DND-41 (cell line): ENCODE measurements around the gene DNAJA3.

Source experiments
- ATAC-seq: fragments of 200-7000 bp; cut with Tn5 transposase; 3 replicates; pipeline ENCODE4 v1.9.1; 2021; ENCODE audit warnings: low read depth; ENCODE audit not compliant: insufficient read depth
- DNase-seq: peaks from one replicate; pipeline ENCODE4 v3.0.0-alpha.2; 2020
- H2AFZ ChIP-seq: 2 replicates; pipeline ENCODE4 v1.6.0; 2012; ENCODE audit warnings: low read depth, low read length
- H3K27ac ChIP-seq: 2 replicates; pipeline ENCODE4 v1.5.1; 2012; ENCODE audit warnings: low read length, inconsistent platforms
- H3K27me3 ChIP-seq: fragments of 200-600 bp; sonication (generic); 2 replicates; pipeline ENCODE4 v1.6.0; 2012; ENCODE audit warnings: low read length, mild to moderate bottlenecking, inconsistent platforms; ENCODE audit not compliant: insufficient read depth, poor library complexity
- H3K36me3 ChIP-seq: 2 replicates; pipeline ENCODE4 v1.5.1; 2012; ENCODE audit warnings: low read length, inconsistent platforms; ENCODE audit not compliant: insufficient read depth
- H3K4me1 ChIP-seq: 2 replicates; pipeline ENCODE4 v1.5.1; 2012; ENCODE audit warnings: mild to moderate bottlenecking, low read length; ENCODE audit not compliant: insufficient read depth
- H3K4me2 ChIP-seq: 2 replicates; pipeline ENCODE4 v1.6.0; 2012; ENCODE audit warnings: mild to moderate bottlenecking, moderate library complexity, low read length, inconsistent platforms; ENCODE audit not compliant: insufficient read depth
- H3K4me3 ChIP-seq, 2 experiments: fragments of 200-600 bp in 1 of 2; shearing (Covaris generic) in 1 of 2; 2 replicates each; pipeline ENCODE4 v1.5.1; 2012 to 2016; ENCODE audit warnings: inconsistent platforms in 2 of 2, low read length in 2 of 2, mild to moderate bottlenecking in 2 of 2, low read depth in 1 of 2, moderate library complexity in 1 of 2
- H3K79me2 ChIP-seq: 2 replicates; pipeline ENCODE4 v1.6.0; 2012; ENCODE audit warnings: low read length, inconsistent platforms; ENCODE audit not compliant: insufficient read depth
- H3K9ac ChIP-seq: 2 replicates; pipeline ENCODE4 v1.6.0; 2012; ENCODE audit warnings: low read depth, mild to moderate bottlenecking, inconsistent platforms, low read length, moderate library complexity
- H3K9me3 ChIP-seq: 2 replicates; pipeline ENCODE4 v1.5.1; 2012; ENCODE audit warnings: low read length, moderate library complexity, mild to moderate bottlenecking, inconsistent platforms; ENCODE audit not compliant: insufficient read depth, severe bottlenecking
- H4K20me1 ChIP-seq: 2 replicates; pipeline ENCODE4 v1.6.0; 2012; ENCODE audit warnings: low read length; ENCODE audit not compliant: insufficient read depth
- CTCF ChIP-seq: IDR thresholded peaks from 2 replicates; pipeline ENCODE4 v1.5.1; 2012; ENCODE audit warnings: borderline replicate concordance, low read length, moderate library complexity, mild to moderate bottlenecking; ENCODE audit not compliant: poor library complexity, severe bottlenecking; ENCODE audit errors: extremely low read depth
- EZH2 ChIP-seq: IDR thresholded peaks from 3 replicates; pipeline ENCODE4 v1.6.1; 2012; ENCODE audit warnings: borderline replicate concordance, low read depth, mild to moderate bottlenecking, moderate library complexity, low read length, inconsistent platforms; ENCODE audit not compliant: severe bottlenecking

Gene DNAJA3

GRCh38 chr16:4386951-4387565, 38.6 kb upstream of the DNAJA3 start:
- Histone ChIP-seq H3K27ac (no peak overlapping the region), H3K4me2 (no peak overlapping the region), H3K4me3 (no peak overlapping the region), H3K27me3 (no peaks in the 10 kb centered on the region), H3K79me2 (no peaks in the 10 kb centered on the region), H4K20me1 (peaks cover 33% of the 10 kb centered on the region), H3K4me1 (no peaks in the 10 kb centered on the region), H3K9me3 (no peaks in the 10 kb centered on the region), H3K9ac (no peak overlapping the region), H3K36me3 (peaks cover 77% of the 10 kb centered on the region), H2AFZ (no peak overlapping the region)
- DNase-seq (no peak), ATAC-seq (no peak)
- TF ChIP-seq CTCF, result no peak
- no peak for TF ChIP-seq EZH2

- H3K9me3 ChIP-seq, result no peaks in the 10 kb centered on the region
- H3K27me3 ChIP-seq, result no peaks in the 10 kb centered on the region
- H3K27ac ChIP-seq, result no peak overlapping the region
- no peaks in the 10 kb centered on the region for H3K4me1 ChIP-seq
- no peak overlapping the region for H3K9ac ChIP-seq
- TF ChIP-seq CTCF (no peak), EZH2 (no peak)
- H2AFZ ChIP-seq, result no peak overlapping the region
- DNase-seq (no peak), ATAC-seq (no peak)
- H3K79me2 ChIP-seq, result no peaks in the 10 kb centered on the region
- no peak overlapping the region for H3K4me3 ChIP-seq
- no peak overlapping the region for H3K4me2 ChIP-seq
- H3K36me3 ChIP-seq, result peaks cover 78% of the 10 kb centered on the region
- peaks cover 33% of the 10 kb centered on the region for H4K20me1 ChIP-seq
Observed at GRCh38 chr16:4387781-4388180, 37.9 kb upstream of the DNAJA3 start.

GRCh38 chr16:4388271-4389021, 37.2 kb upstream of the DNAJA3 start:
- DNase-seq (no peak), ATAC-seq (no peak)
- no peaks in the 10 kb centered on the region for H3K4me1 ChIP-seq
- H3K9me3 ChIP-seq, result no peaks in the 10 kb centered on the region
- no peaks in the 10 kb centered on the region for H3K79me2 ChIP-seq
- H3K9ac ChIP-seq, result no peak overlapping the region
- H3K27me3 ChIP-seq, result no peaks in the 10 kb centered on the region
- H2AFZ ChIP-seq, result no peak overlapping the region
- peaks cover 33% of the 10 kb centered on the region for H4K20me1 ChIP-seq
- H3K27ac ChIP-seq, result no peak overlapping the region
- TF ChIP-seq EZH2 (no peak), CTCF (no peak)
- H3K36me3 ChIP-seq, result peaks cover 81% of the 10 kb centered on the region
- no peak overlapping the region for H3K4me3 ChIP-seq
- no peak overlapping the region for H3K4me2 ChIP-seq
